Loucy (cell line): ENCODE data around the gene MACROD2.

Experiments used
- H2AFZ ChIP-seq: fragments of 200-600 bp; sonication (generic); 2 replicates; pipeline ENCODE4 v1.6.0; 2016; ENCODE audit warnings: antibody characterized with exemption, mild to moderate bottlenecking, low read length, moderate library complexity
- H3F3A ChIP-seq: fragments of 200-600 bp; 2 replicates; pipeline ENCODE4 v1.6.0; 2016; ENCODE audit warnings: antibody characterized with exemption, low read depth, mild to moderate bottlenecking
- H3K27me3 ChIP-seq: fragments of 200-600 bp; sonication (generic); 2 replicates; pipeline ENCODE4 v1.6.1; 2014; ENCODE audit warnings: low read length, mild to moderate bottlenecking; ENCODE audit not compliant: insufficient read depth, poor library complexity, severe bottlenecking
- H3K36me3 ChIP-seq: fragments of 200-600 bp; sonication (generic); 2 replicates; pipeline ENCODE4 v1.6.1; 2016; ENCODE audit warnings: low read length; ENCODE audit not compliant: insufficient read depth
- H3K4me1 ChIP-seq: fragments of 200-600 bp; sonication (generic); 2 replicates; pipeline ENCODE4 v1.5.1; 2014; ENCODE audit warnings: low read length, mild to moderate bottlenecking; ENCODE audit not compliant: insufficient read depth, poor library complexity, severe bottlenecking
- H3K4me2 ChIP-seq: fragments of 200-600 bp; sonication (generic); 2 replicates; pipeline ENCODE4 v1.6.0; 2014; ENCODE audit warnings: antibody characterized with exemption, low read length, low read depth, mild to moderate bottlenecking; ENCODE audit not compliant: poor library complexity, severe bottlenecking
- H3K4me3 ChIP-seq: fragments of 200-600 bp; sonication (generic); 2 replicates; pipeline ENCODE4 v1.5.1; 2014; ENCODE audit warnings: low read length, mild to moderate bottlenecking, mixed read lengths; ENCODE audit not compliant: poor library complexity, severe bottlenecking
- H3K79me2 ChIP-seq: fragments of 200-600 bp; sonication (generic); 2 replicates; pipeline ENCODE4 v1.6.1; 2014; ENCODE audit warnings: low read length; ENCODE audit not compliant: insufficient read depth
- H3K9ac ChIP-seq: fragments of 200-600 bp; sonication (generic); 2 replicates; pipeline ENCODE4 v1.6.0; 2014; ENCODE audit warnings: mild to moderate bottlenecking, low read depth, low read length, moderate library complexity; ENCODE audit not compliant: poor library complexity, severe bottlenecking
- H3K9me2 ChIP-seq: fragments of 200-600 bp; sonication (generic); replicated peaks from 2 replicates; pipeline ENCODE4 v1.6.1; 2016; ENCODE audit warnings: low read depth, low read length, mixed read lengths
- H3K9me3 ChIP-seq: fragments of 200-600 bp; sonication (generic); 2 replicates; pipeline ENCODE4 v1.6.1; 2014; ENCODE audit warnings: mild to moderate bottlenecking, antibody characterized with exemption, low read length, low read depth; ENCODE audit not compliant: insufficient read depth
- H4K20me1 ChIP-seq: fragments of 200-600 bp; sonication (generic); 2 replicates; pipeline ENCODE4 v1.6.0; 2014; ENCODE audit warnings: antibody characterized with exemption, low read length, mild to moderate bottlenecking; ENCODE audit not compliant: insufficient read depth, poor library complexity, severe bottlenecking
- CTCF ChIP-seq: fragments of 200-600 bp; sonication (generic); conservative IDR thresholded peaks from 2 replicates; pipeline ENCODE4 v1.5.1; 2014; ENCODE audit warnings: mild to moderate bottlenecking, antibody characterized with exemption, low read length
- EZH2phosphoT487 ChIP-seq: fragments of 200-600 bp; IDR thresholded peaks from 2 replicates; pipeline ENCODE4 v1.6.1; 2018; ENCODE audit warnings: antibody characterized with exemption, mild to moderate bottlenecking, moderate library complexity, borderline replicate concordance

Gene MACROD2

GRCh38 chr20:15594158-15594695 is 1598.9 kb downstream of the MACROD2 start:
- Histone ChIP-seq H3K9me2 (no peaks in the 10 kb centered on the region), H3F3A (no peaks in the 10 kb centered on the region)

GRCh38 chr20:15596220-15596890 is 1601.0 kb downstream of the MACROD2 start:
- Histone ChIP-seq H3K4me2 (no peak overlapping the region), H3F3A (no peaks in the 10 kb centered on the region), H2AFZ (no peak overlapping the region), H3K4me3 (no peak overlapping the region), H3K4me1 (no peaks in the 10 kb centered on the region), H3K9ac (no peak overlapping the region), H4K20me1 (no peaks in the 10 kb centered on the region), H3K36me3 (no peaks in the 10 kb centered on the region), H3K9me2 (no peaks in the 10 kb centered on the region), H3K79me2 (no peaks in the 10 kb centered on the region), H3K9me3 (no peaks in the 10 kb centered on the region; the same call in 1 of the 2 replicates), H3K27me3 (no peaks in the 10 kb centered on the region)
- TF ChIP-seq EZH2phosphoT487: no peak
- TF ChIP-seq CTCF: no peak

More at GRCh38 chr20:15594158-15594695, 1598.9 kb downstream of the MACROD2 start:
- Histone ChIP-seq H3K79me2 (no peaks in the 10 kb centered on the region), H4K20me1 (no peaks in the 10 kb centered on the region), H3K9ac (no peak overlapping the region), H3K4me2 (no peak overlapping the region), H3K4me3 (no peak overlapping the region), H3K4me1 (no peaks in the 10 kb centered on the region), H2AFZ (no peak overlapping the region), H3K9me3 (no peaks in the 10 kb centered on the region; the same call in 1 of the 2 replicates), H3K27me3 (no peaks in the 10 kb centered on the region), H3K36me3 (no peaks in the 10 kb centered on the region)
- TF ChIP-seq EZH2phosphoT487: no peak
- no peak for TF ChIP-seq CTCF

GRCh38 chr20:15597306-15597705 is 1602.0 kb downstream of the MACROD2 start:
- Histone ChIP-seq H3K79me2 (no peaks in the 10 kb centered on the region), H3K9me2 (no peaks in the 10 kb centered on the region), H3K9me3 (no peaks in the 10 kb centered on the region; the same call in 1 of the 2 replicates), H2AFZ (no peak overlapping the region), H3K4me2 (no peak overlapping the region), H3K4me1 (no peaks in the 10 kb centered on the region), H3K36me3 (no peaks in the 10 kb centered on the region), H3F3A (no peaks in the 10 kb centered on the region), H3K4me3 (no peak overlapping the region), H3K9ac (no peak overlapping the region), H4K20me1 (no peaks in the 10 kb centered on the region), H3K27me3 (no peaks in the 10 kb centered on the region)
- TF ChIP-seq EZH2phosphoT487 (no peak), CTCF (no peak)
